Kidney tubule cell (primary cell): ENCODE data around the gene ATAD2B.

ENCODE experiments used
- DNase-seq: peaks from one replicate; pipeline ENCODE4 v3.0.0-alpha.2; 2018; ENCODE audit warnings: low spot score

Gene ATAD2B

GRCh38 chr2:23912054-23912453 is 14.9 kb downstream of the ATAD2B start:
- DNase-seq = peak; percentile 9

GRCh38 chr2:23905155-23905554 is 21.8 kb downstream of the ATAD2B start:
- DNase-seq = peak; percentile 73

- DNase-seq = peak; percentile 13
Observed at GRCh38 chr2:23904692-23905091, 22.2 kb downstream of the ATAD2B start.

GRCh38 chr2:23904215-23904614 is 22.7 kb downstream of the ATAD2B start:
- peak; percentile 9 for DNase-seq

- no peak for DNase-seq
Observed at GRCh38 chr2:23903034-23903433, 23.9 kb downstream of the ATAD2B start.

- DNase-seq = peak; percentile 15
Observed at GRCh38 chr2:23901966-23902846, 24.7 kb downstream of the ATAD2B start.

- peak; percentile 80 for DNase-seq
Observed at GRCh38 chr2:23900541-23901322, 26.2 kb downstream of the ATAD2B start.

GRCh38 chr2:23900133-23900532 is 26.8 kb downstream of the ATAD2B start:
- DNase-seq = no peak

- DNase-seq = no peak
Observed at GRCh38 chr2:23871206-23871605, 55.7 kb downstream of the ATAD2B start.

GRCh38 chr2:23867449-23867848 is 59.5 kb downstream of the ATAD2B start:
- no peak for DNase-seq

GRCh38 chr2:23862716-23863426 is 64.1 kb downstream of the ATAD2B start:
- no peak for DNase-seq

- no peak for DNase-seq
Observed at GRCh38 chr2:23861952-23862351, 65.0 kb downstream of the ATAD2B start.

GRCh38 chr2:23859983-23860382 is 66.9 kb downstream of the ATAD2B start:
- peak; percentile 43 for DNase-seq

GRCh38 chr2:23859234-23859633 is 67.7 kb downstream of the ATAD2B start:
- DNase-seq = no peak

- DNase-seq = no peak
Observed at GRCh38 chr2:23850564-23851256, 76.2 kb downstream of the ATAD2B start.

- no peak for DNase-seq
Observed at GRCh38 chr2:23844905-23845304, 82.0 kb downstream of the ATAD2B start.

- DNase-seq = peak; percentile 20
Observed at GRCh38 chr2:23843051-23843976, 83.6 kb downstream of the ATAD2B start.

GRCh38 chr2:23839919-23840578 is 86.9 kb downstream of the ATAD2B start:
- DNase-seq = no peak

- no peak for DNase-seq
Observed at GRCh38 chr2:23838996-23839395, 87.9 kb downstream of the ATAD2B start.

GRCh38 chr2:23838581-23838980 is 88.3 kb downstream of the ATAD2B start:
- no peak for DNase-seq
